K562 (cell line): Measurements from ENCODE around the gene PACSIN3. TPM values are rescaled to one million over a fixed set of nuclear protein-coding genes. Genes with fewer than 3 reads are reported as not detected.
A peak's percentile ranks its signal among the peaks of the same experiment; 100 is the strongest.

Experiments used
- ATF7 ChIP-seq: fragments of 450-650 bp; IDR thresholded peaks from 2 replicates; pipeline ENCODE4 v1.7.1; 2014; ENCODE audit warnings: mild to moderate bottlenecking, moderate library complexity
- CHD2 ChIP-seq: IDR thresholded peaks from 2 replicates; pipeline ENCODE4 v1.6.1; 2011; ENCODE audit warnings: low read depth, low read length
- CTCF ChIP-seq, 3 experiments: IDR thresholded peaks in 2 of 3; conservative IDR thresholded peaks in 1 of 3; 2 replicates each; pipeline ENCODE4 v1.5.1; 2011 to 2012; ENCODE audit warnings: low read length in 3 of 3, mild to moderate bottlenecking in 3 of 3, control low read depth in 2 of 3, improper control_type of control experiment in 1 of 3, inconsistent platforms in 1 of 3, low read depth in 1 of 3, mixed read lengths in 1 of 3, moderate library complexity in 1 of 3; ENCODE audit not compliant: insufficient read depth in 2 of 3
- ELF2 ChIP-seq: fragments of 250-450 bp; sonication (Bioruptor Pico); IDR thresholded peaks from 2 replicates; pipeline ENCODE4 v1.5.0; 2021; ENCODE audit warnings: mild to moderate bottlenecking
- ESRRB ChIP-seq: fragments of 250-450 bp; sonication (Bioruptor Pico); IDR thresholded peaks from 2 replicates; pipeline ENCODE4 v1.5.0; 2020; ENCODE audit warnings: mild to moderate bottlenecking, moderate library complexity, borderline replicate concordance
- HNRNPL ChIP-seq: fragments of 200-400 bp; formaldehyde crosslinking; IDR thresholded peaks from 2 replicates; pipeline ENCODE4 v1.6.1; 2017; ENCODE audit warnings: low read depth, mild to moderate bottlenecking, low read length
- PCBP1 ChIP-seq: fragments of 200-400 bp; formaldehyde crosslinking; IDR thresholded peaks from 2 replicates; pipeline ENCODE4 v1.6.1; 2018; ENCODE audit warnings: mild to moderate bottlenecking, low read depth, low read length; ENCODE audit not compliant: poor library complexity, severe bottlenecking
- PRPF4 ChIP-seq: fragments of 200-400 bp; formaldehyde crosslinking; IDR thresholded peaks from one replicate; pipeline ENCODE4 v1.6.1; 2017; ENCODE audit warnings: low read length, low read depth, mild to moderate bottlenecking; ENCODE audit not compliant: insufficient read depth, poor library complexity, severe bottlenecking
- STAG1 ChIP-seq: sonication (generic); formaldehyde crosslinking; IDR thresholded peaks from 2 replicates; pipeline ENCODE4 v1.5.0; 2020; ENCODE audit warnings: missing genetic modification reagents, borderline replicate concordance
- TAF9B ChIP-seq: fragments of 450-650 bp; IDR thresholded peaks from 2 replicates; pipeline ENCODE4 v1.6.1; 2018; ENCODE audit warnings: mild to moderate bottlenecking; ENCODE audit not compliant: partially characterized antibody
- TRIM28 ChIP-seq: fragments of 450-650 bp; IDR thresholded peaks from 2 replicates; pipeline ENCODE4 v1.6.1; 2017
- UBTF ChIP-seq, 2 experiments: IDR thresholded peaks; 2 replicates each; pipeline ENCODE4 v1.6.1; 2012; ENCODE audit warnings: improper control_type of control experiment in 2 of 2, low read depth in 2 of 2, low read length in 2 of 2, borderline replicate concordance in 1 of 2
- VEZF1 ChIP-seq: fragments of 200-800 bp; sonication (Bioruptor generic); IDR thresholded peaks from 2 replicates; pipeline ENCODE4 v1.6.1; 2017; ENCODE audit warnings: missing genetic modification characterization, missing compliant biosample characterization
- ZNF12 ChIP-seq: sonication (generic); formaldehyde crosslinking; IDR thresholded peaks from 2 replicates; pipeline ENCODE4 v1.4.0; 2020; ENCODE audit warnings: mild to moderate bottlenecking, missing genetic modification reagents
- ZNF592 ChIP-seq: fragments of 450-650 bp; IDR thresholded peaks from 2 replicates; pipeline ENCODE4 v1.6.1; 2017; ENCODE audit warnings: antibody characterized with exemption, mild to moderate bottlenecking
- ZNF75A ChIP-seq: fragments of 450-650 bp; formaldehyde crosslinking; IDR thresholded peaks from 2 replicates; pipeline ENCODE4 v1.4.0; 2020; ENCODE audit warnings: mild to moderate bottlenecking
- polyA plus RNA-seq, 8 experiments: library from polyadenylated mRNA; depleted of rRNA in 4 of 8; stranded (reverse) in 5 of 8; unstranded in 3 of 8; fragments of >200 nt; fragmentation: Nextera tagmentation in 2 of 8; fragmentation: Illumina TruSeq in 1 of 8; extraction: Ambion mirVana in 2 of 8; extraction: Trizol in 1 of 8; gene quantifications; 2 replicates each; pipeline versions ENCODE4 v1.2.1 to v1.2.3, GENCODE V29; 2011 to 2014; ENCODE audit warnings: inconsistent platforms in 1 of 8, missing spikeins in 1 of 8
- total RNA-seq, 7 experiments: library from RNA; depleted of rRNA in 6 of 7; stranded (reverse); fragments of >200 nt in 6 of 7; fragmentation: Illumina TruSeq in 2 of 7; extraction: Trizol in 2 of 7; gene quantifications; 2 replicates each; pipeline versions ENCODE4 v1.2.1 to v1.2.3, GENCODE V29; 2011 to 2021; ENCODE audit warnings: low replicate concordance in 1 of 7

PACSIN3 gene
- total and polyA plus RNA-seq, 9 of the 15 experiments (the other 6 are each of a cell fraction or from before 2014, with no cell fraction given) = 0.13 to 18.1 (median 7.1) TPM

GRCh38 chr11:47186076-47186699, at the start of gene PACSIN3 (continued):
- TF ChIP-seq ZNF592 (0 out of 2 replicates have a peak, but pooled peaks have one; percentile 26), ELF2 (CRISPR knock-in tag) (no peak), PRPF4 (no peak), CHD2 (no peak), STAG1 (0 out of 2 replicates have a peak, but pooled peaks have one; percentile 44), ZNF12 (CRISPR knock-in tag) (no peak), ESRRB (no peak), UBTF (IDR thresholded peaks at IDR 0.05; ENCODE audit: borderline replicate concordance in 1 of 2, low read depth in 2 of 2, low read length in 2 of 2) (peak in 1 of 2 experiments; percentile 59; a peak in 2 of 4 replicates), TAF9B (no peak), HNRNPL (no peak; the same call in 1 of the 2 replicates), VEZF1 (CRISPR knock-in tag) (peak; percentile 79), ZNF75A (CRISPR knock-in tag) (no peak), ATF7 (no peak; the same call in 1 of the 2 replicates), PCBP1 (peak; percentile 0), CTCF (IDR thresholded peaks at IDR 0.05 in 2 of 3, conservative IDR thresholded peaks at IDR 0.05 in 1 of 3; ENCODE audit: insufficient read depth in 2 of 3, low read depth in 1 of 3, low read length in 3 of 3) (peak in 1 of 3 experiments; percentile 15; a peak in 1 of 6 replicates), TRIM28 (no peak)
